GM12878 (cell line): ENCODE measurements around the gene IL1B. TPM values are rescaled to one million over a fixed set of nuclear protein-coding genes. Genes with fewer than 3 reads are reported as not detected.

Experiments used
- CTCF ChIP-seq, 3 experiments: IDR thresholded peaks in 2 of 3; conservative IDR thresholded peaks in 1 of 3; 2 replicates each; pipeline ENCODE4 v1.5.1; 2011; ENCODE audit warnings: low read depth in 3 of 3, low read length in 3 of 3, mild to moderate bottlenecking in 3 of 3, control low read depth in 2 of 3, moderate library complexity in 2 of 3, inconsistent platforms in 1 of 3, mixed read lengths in 1 of 3; ENCODE audit not compliant: control insufficient read depth in 2 of 3, insufficient read depth in 1 of 3; ENCODE audit errors: extremely low read depth in 1 of 3
- E4F1 ChIP-seq: fragments of 450-650 bp; IDR thresholded peaks from 2 replicates; pipeline ENCODE4 v1.6.1; 2018; ENCODE audit warnings: borderline replicate concordance, mild to moderate bottlenecking; ENCODE audit not compliant: partially characterized antibody
- ELK1 ChIP-seq: IDR thresholded peaks from 2 replicates; pipeline ENCODE4 v1.6.1; 2012; ENCODE audit warnings: low read depth, low read length, improper control_type of control experiment
- FOS ChIP-seq: IDR thresholded peaks from 3 replicates; pipeline ENCODE4 v1.6.1; 2011; ENCODE audit warnings: borderline replicate concordance; ENCODE audit not compliant: insufficient read length; ENCODE audit errors: extremely low read depth
- GABPA ChIP-seq: IDR thresholded peaks from 2 replicates; pipeline ENCODE4 v1.6.1; 2014; ENCODE audit warnings: antibody characterized with exemption, low read depth, mild to moderate bottlenecking, inconsistent platforms
- GATAD2B ChIP-seq: fragments of 450-650 bp; conservative IDR thresholded peaks from 2 replicates; pipeline ENCODE4 v1.6.1; 2017; ENCODE audit warnings: low read depth, mild to moderate bottlenecking, moderate library complexity
- HSF1 ChIP-seq: fragments of 150-350 bp; IDR thresholded peaks from 2 replicates; pipeline ENCODE4 v1.6.1; 2014; ENCODE audit warnings: mild to moderate bottlenecking, low read depth, low read length
- JUND ChIP-seq: IDR thresholded peaks from 2 replicates; pipeline ENCODE4 v1.6.1; 2012; ENCODE audit warnings: low read depth, mild to moderate bottlenecking, low read length, improper control_type of control experiment, moderate library complexity
- NBN ChIP-seq: fragments of 450-650 bp; IDR thresholded peaks from 2 replicates; pipeline ENCODE4 v1.6.1; 2016
- PKNOX1 ChIP-seq: fragments of 450-650 bp; IDR thresholded peaks from 2 replicates; pipeline ENCODE4 v1.6.1; 2016; ENCODE audit warnings: mild to moderate bottlenecking
- POLR2AphosphoS5 ChIP-seq: IDR thresholded peaks from 2 replicates; pipeline ENCODE4 v1.6.1; 2011; ENCODE audit warnings: mild to moderate bottlenecking, low read length, inconsistent platforms
- RCOR1 ChIP-seq: conservative IDR thresholded peaks from 2 replicates; pipeline ENCODE4 v1.6.1; 2012; ENCODE audit warnings: low read depth, low read length, improper control_type of control experiment
- RELB ChIP-seq: fragments of 450-650 bp; IDR thresholded peaks from 2 replicates; pipeline ENCODE4 v1.6.1; 2017; ENCODE audit warnings: low read depth, mild to moderate bottlenecking, moderate library complexity
- SP1 ChIP-seq: IDR thresholded peaks from one replicate; pipeline ENCODE4 v1.6.1; 2011; ENCODE audit warnings: low read depth, low read length
- SUZ12 ChIP-seq: fragments of 200-600 bp; sonication (generic); IDR thresholded peaks from one replicate; pipeline ENCODE4 v1.6.1; 2018; ENCODE audit warnings: antibody characterized with exemption, mild to moderate bottlenecking; ENCODE audit not compliant: unreplicated experiment
- ZBTB11 ChIP-seq: fragments of 450-650 bp; formaldehyde crosslinking; IDR thresholded peaks from 2 replicates; pipeline ENCODE4 v1.5.0; 2022; ENCODE audit warnings: mild to moderate bottlenecking, missing genetic modification characterization
- polyA plus RNA-seq, 11 experiments: library from polyadenylated mRNA; depleted of rRNA in 4 of 11; unstranded in 6 of 11; stranded (reverse) in 5 of 11; fragments of >200 nt; fragmentation: Nextera tagmentation in 4 of 11; fragmentation: Illumina TruSeq in 1 of 11; extraction: Ambion mirVana in 4 of 11; extraction: Trizol in 1 of 11; gene quantifications; 1 replicate in 1 of 11; 2 replicates in 10 of 11; pipeline versions ENCODE4 v1.2.1 to v1.2.3, GENCODE V29; 2011 to 2016; ENCODE audit warnings: inconsistent platforms in 2 of 11, missing spikeins in 2 of 11, low read depth in 1 of 11
- total RNA-seq, 4 experiments: library from RNA; depleted of rRNA in 3 of 4; stranded (reverse); fragments of >200 nt in 3 of 4; fragmentation: Illumina TruSeq in 1 of 4; extraction: Trizol in 1 of 4; gene quantifications; 2 replicates each; pipeline versions ENCODE4 v1.2.1 to v1.2.3, GENCODE V29; 2013 to 2021

IL1B gene
- total and polyA plus RNA-seq, 10 of the 15 experiments (the other 5 are each of a cell fraction or from before 2014, with no cell fraction given) = 0.20 to 1.6 (median 0.84) TPM

- no peak for TF ChIP-seq HSF1
- no peak for TF ChIP-seq RCOR1
- no peak for TF ChIP-seq ELK1
- TF ChIP-seq NBN = peak; percentile 73
- TF ChIP-seq POLR2AphosphoS5 = no peak
- no peak for TF ChIP-seq SP1
- peak; percentile 54; the same call in 1 of the 2 replicates for TF ChIP-seq JUND
- no peak for TF ChIP-seq CTCF (IDR thresholded peaks at IDR 0.05 in 2 of 3, conservative IDR thresholded peaks at IDR 0.05 in 1 of 3; ENCODE audit: control insufficient read depth in 2 of 3, extremely low read depth in 1 of 3, insufficient read depth in 1 of 3, low read depth in 3 of 3, low read length in 3 of 3)
- TF ChIP-seq PKNOX1 = no peak
- TF ChIP-seq RELB = peak; percentile 74; the same call in 1 of the 2 replicates
- TF ChIP-seq GATAD2B = peak; percentile 68; the same call in 1 of the 2 replicates
- no peak for TF ChIP-seq E4F1
- no peak for TF ChIP-seq SUZ12
- no peak for TF ChIP-seq GABPA
- TF ChIP-seq FOS = no peak
- TF ChIP-seq ZBTB11 (CRISPR knock-in tag) = no peak
Observed at GRCh38 chr2:112821142-112821541, 15.4 kb downstream of the IL1B start (continued).
